HK-2 (cell line): ENCODE data around the gene MLLT3.

ENCODE experiments used
- DNase-seq: peaks from one replicate; pipeline ENCODE4 v3.0.0-alpha.2; 2018; ENCODE audit not compliant: unreplicated experiment

MLLT3 gene

DNA sequence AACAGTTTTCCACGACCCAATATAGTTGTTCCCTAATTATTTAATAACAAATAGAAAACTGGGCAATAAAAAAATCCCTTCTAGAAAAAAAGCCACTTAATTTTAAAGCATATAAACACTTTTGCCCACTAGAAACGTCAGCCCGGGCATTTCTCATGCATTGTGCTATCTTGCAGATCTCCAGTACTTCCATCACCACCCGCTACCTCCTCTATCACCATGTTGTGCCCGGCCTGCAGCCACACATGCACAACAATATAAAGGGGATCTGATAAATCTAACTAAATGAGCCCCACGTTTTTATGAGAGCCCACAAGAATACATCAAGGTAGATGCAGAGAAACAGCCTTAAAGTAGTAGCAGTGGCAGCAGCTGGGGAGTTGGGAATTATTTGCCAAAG lies 272.7 kb downstream of the MLLT3 start:
- DNase-seq = no peak

DNA sequence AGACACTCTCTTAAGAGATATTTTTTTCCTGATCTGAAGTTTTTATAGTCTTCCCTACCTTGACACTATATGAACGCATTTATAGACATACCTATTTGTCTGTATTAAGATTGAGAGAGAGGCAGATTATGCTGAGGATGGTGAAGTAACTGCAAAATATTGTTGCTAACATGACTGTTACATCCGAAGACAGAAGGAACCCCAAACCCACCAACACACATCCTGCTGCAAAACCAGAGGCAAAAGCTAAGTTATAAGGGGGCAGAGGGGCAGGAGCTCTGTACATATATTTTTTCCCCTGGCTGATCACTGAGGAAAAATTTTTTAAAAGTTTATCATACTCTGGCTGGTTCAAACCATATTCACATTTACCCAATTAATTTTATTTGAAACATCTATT lies 279.0 kb downstream of the MLLT3 start:
- DNase-seq = no peak

DNA sequence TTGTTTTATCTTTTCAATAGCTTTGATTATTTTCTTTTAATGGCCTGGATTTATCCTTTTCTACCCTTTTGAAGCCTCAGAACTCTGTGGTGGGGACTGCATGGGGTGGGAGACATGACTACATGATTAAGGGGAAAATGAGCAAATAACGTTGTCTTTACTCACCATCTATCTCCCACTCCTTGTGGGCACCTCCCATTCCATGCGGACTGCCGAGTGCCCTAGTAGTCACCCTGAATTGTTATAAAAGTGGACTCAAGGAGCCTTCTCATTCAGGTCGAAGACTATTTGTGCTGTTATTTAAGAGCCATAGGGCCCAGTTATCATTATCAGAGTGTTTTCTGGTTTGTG lies 281.8 kb downstream of the MLLT3 start:
- no peak for DNase-seq

DNA sequence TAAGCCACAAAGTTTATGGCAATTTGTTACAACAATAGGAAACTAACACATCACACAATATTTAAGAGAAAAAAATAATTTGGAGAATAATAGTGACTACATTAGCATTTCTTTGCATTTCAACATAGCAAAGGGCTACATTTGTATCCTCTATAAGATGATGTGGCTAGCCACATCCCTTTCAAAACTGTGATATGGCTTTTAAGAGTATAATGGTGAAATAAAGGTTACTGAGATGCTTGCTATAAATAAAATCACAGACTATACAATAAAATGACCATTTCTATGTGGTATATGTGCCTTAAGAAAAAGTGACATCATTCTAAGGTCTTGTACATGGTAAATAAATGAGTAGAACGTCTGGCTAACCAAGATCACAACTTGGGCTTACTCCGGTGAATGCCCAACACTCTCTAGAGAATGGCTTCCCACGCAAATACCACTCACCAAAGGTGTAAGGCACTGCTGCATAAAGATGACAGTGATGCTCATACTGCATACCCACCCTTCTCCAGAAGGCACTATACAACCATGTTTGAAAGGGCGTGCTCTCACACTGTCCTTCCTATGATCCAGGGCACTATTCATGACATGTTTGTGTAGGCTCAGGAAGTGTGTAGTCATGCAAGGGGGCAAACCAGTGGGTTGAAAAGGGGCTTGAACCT lies 286.5 kb downstream of the MLLT3 start:
- no peak for DNase-seq

DNA sequence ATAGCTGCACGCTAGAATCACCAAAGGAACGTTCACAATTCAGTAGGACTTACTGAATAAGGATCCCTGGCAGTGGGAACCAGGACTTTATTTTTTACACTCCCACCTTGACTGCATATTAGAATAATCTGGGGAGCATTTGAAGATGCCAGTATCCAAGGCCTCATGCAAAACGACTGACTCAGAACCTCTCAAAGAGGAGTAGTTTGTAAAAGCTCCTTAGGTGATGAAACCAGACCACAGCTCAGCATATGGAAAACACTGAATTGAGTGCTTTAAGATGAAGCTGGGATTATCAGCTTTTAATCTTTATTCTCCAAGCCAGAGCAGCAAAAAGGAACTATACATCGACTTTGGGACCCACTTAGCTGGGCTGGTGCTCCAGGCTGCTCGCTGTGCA lies 288.3 kb downstream of the MLLT3 start:
- no peak for DNase-seq

DNA sequence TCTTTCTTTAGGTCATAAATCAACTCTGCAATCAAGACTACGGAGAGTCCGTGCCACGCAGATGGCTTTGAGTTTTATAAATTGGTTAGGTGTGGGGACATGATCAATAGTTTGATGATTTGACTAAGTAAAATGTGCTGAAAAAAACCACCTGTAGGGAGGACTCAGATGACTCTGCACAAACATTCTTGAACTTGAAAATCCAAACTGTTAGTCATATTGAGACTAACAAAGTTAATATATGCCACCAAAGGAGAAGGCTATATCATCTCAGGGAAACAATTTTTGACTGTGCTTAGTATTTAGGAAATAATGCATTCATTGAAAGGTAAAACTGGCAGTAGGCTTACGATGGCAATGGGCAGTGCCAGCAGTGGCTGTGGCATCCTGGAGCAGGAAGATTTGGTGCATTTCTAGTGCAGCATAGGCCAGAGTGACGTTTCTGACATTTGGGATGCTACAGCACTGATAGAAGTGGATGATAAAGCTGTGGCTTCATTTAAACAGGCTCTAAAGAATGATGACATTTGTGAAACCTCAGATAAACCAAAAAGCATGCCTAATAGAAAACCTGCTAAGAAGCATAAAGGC lies 291.1 kb downstream of the MLLT3 start:
- DNase-seq = no peak

DNA sequence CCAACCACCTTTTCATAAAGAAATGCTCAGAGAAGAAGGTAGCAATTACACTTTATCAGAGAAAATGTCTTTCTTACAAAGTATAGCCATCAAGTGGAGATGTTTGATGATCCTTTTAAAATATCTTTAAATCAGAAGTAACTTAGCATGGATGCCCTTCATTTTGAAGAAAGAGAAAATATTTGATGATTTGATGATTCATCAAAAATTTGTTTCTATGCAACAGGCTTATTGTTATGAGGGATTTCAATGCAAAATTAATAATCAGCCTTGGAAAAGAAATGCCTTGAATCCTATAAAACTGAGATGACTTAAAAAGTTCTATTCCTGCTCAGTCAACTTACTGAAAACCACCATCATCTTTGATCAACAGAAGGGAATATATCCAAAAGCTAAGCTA lies 291.6 kb downstream of the MLLT3 start:
- DNase-seq = no peak

DNA sequence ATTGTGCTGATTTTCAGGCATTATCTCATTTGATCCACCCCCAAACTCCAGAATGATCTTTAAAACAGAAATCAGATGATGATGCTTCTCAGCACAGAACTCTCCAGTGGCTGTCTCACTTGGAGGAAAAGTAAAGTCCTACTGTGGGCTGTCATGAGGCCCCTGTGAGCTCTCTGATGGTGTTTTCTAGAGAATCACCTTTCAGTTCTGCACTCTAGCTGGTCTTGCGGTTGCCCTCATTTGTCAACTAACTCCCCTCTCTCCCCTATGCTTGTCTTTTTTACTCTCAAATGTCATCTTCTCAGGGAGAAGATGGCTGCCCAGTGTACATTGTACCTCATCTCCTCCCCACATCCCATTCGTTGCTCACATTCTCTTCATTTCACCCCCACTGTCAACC lies 295.8 kb downstream of the MLLT3 start:
- DNase-seq = no peak

DNA sequence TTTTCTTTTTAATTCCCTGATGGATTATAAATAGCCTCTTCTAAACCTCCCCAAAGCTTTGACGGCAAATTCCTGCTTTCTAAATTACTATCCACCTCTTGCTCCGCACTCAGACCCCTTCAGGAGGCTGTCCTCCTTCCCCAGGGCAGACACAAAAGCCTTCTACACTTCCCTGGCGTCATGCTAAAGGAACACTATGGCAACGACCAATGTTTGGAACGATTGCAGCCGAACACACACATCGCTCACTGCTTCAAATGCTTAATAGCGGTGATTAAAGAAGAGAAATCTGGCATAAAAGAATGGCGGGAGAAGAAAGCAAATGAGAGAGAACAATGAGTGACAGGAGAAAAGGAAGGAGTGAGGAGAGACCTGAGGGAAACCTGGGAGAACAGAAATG lies 297.3 kb downstream of the MLLT3 start:
- DNase-seq = no peak

DNA sequence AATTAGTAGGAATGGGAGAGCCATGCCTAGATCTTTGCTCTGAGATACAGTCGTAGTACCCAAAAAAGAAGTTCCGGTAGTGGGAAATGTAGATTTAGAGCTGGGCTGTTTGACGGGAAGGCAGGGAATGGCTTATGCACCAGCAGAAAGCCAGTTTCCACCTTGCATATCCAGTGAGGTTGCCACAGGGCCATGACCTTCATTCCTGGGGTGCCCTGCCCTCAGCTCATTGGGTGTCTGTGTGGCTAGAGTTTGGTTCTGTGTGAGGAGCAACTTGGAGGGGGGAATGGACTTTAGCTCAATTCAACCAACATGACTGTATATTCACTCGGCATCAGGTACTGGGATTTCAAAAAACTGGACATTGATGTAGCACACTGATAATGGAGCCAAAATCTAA lies 300.1 kb downstream of the MLLT3 start:
- no peak for DNase-seq

DNA sequence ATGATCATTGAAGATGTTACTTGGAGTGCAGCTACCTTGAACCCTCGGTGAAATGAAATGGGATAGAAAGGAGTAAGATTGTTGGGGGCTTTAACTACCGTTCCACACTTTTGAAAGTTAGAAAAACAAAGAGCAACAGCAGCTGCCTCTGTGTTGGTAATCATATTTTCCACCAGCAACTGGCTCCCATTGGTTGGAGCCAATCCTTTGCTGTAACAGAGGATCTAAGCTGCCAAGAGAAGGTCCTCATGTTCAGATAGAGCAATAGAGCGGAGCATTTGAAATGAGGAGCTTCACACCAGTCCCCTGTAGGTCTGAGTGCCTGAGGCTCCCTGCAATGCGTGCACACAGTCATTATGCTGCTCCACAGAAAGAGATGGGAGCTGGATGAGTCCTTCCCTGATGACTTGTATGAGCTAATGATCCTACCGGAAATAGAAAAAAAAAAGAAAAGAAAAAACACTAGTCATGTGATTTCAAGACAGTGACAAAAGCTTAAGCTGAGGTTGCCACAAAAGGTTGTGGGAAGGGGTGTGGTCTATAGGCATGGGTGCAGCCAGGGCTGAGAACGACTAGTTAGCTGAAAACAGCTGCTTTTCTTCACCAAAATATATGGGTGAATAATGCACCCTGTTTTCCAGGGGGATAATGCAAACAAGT lies 300.7 kb downstream of the MLLT3 start:
- no peak for DNase-seq

DNA sequence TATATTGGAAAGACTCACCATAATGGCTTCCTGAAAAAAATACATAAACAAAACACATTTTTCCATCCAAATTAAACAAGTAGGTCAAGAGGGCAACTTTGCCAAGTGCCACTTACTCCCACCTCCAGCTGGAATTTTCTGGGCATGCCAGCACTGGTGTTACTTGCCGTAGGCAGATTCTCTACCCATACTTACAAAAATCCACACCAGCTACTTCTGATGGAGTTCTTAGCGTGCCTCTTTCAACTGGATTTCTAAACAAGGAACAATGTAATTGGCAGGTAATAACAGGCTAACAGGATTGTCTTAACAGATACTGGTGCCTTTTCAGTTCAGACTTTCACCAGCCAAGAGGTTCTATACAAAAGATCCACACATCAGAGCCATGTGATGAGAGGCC lies 301.4 kb downstream of the MLLT3 start:
- DNase-seq = no peak

DNA sequence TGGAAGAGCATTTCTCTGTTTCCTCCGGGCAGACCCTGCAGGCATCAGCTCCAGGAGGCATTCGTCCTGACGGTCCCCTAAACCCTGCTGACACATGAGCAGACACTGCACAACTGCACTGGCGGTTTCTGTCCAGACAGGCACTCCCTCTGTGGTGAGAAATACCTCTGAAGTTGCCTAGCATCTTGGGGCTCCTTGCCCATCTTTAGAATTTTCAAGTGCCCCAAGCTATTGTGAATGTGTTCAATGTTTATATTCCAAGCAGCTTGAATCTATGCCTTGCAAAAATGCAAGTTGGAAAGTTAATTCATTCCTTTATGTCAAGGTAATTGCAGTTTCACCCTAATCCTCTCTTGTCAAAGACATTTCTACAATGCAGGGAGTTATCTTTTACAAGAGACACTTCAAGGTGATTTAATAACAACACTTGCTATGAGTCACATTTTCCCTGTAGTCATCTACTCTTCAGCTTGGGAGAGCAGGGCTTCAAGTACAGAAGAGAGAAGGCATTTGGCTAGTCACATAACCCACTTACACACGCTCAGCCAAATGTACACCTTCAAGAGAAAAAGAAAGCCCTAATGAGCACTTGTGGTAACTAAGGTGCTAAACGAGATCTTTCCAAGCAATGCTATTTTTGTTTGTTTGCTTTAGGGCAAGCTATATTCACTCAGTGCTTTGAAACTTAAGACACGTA lies 302.5 kb downstream of the MLLT3 start:
- DNase-seq = no peak

DNA sequence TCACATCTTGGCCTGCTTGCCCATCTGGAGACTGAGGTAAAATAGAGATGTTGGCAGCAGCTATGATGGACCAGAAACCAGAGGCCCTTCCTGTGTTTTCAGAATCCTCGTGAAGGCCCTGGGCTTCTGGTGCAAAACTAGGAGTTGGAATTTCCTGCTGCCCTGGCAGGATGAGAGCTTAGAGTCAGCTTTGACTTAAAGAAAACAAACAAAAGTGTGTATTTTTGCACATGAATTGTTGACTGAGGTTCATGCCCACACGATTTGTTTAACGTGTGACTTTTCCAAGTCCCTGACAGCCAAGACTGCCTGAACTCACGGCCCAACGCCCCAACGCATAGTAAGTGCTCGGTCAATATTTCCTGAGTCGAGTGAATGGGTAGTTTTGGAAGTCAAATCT lies 303.1 kb downstream of the MLLT3 start:
- DNase-seq = no peak

DNA sequence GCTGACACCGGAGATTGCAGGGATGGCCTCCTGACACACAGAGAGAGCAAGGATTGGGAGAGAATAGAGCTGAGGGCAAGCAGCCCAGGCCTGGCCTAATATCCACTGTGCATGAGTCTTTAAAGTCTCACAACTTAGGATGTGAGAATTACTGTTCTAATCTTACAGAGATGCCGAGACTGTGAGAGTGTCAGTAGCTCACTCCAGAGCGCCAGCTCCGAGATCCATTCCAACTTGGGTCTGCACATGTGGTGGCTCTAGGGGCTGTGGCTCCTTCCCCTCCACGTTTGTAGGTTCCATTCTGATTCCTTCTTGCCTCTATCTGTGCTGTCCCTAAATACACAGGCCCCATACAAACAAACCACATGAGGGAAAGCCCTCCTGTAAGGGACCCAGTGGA lies 304.6 kb downstream of the MLLT3 start:
- DNase-seq = no peak

DNA sequence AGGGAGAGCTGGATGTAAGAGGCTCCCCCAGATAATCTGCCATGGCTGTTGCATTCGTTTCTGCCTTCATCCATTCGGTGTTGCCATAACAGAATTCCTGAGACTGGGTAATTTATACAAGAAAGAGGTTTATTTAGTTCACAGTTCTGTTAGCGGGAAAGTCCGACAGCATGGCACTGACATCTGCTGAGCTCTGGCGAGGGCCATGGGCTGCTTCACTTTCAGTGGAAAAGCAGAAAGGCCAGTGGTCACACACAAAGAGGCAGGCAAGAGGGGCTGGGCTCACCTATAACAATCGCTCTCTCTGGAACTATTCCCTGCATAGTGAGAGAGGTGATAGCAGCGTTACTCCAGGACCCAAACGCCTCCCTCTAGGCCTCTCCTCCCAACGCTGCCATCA lies 305.9 kb downstream of the MLLT3 start:
- DNase-seq = no peak

DNA sequence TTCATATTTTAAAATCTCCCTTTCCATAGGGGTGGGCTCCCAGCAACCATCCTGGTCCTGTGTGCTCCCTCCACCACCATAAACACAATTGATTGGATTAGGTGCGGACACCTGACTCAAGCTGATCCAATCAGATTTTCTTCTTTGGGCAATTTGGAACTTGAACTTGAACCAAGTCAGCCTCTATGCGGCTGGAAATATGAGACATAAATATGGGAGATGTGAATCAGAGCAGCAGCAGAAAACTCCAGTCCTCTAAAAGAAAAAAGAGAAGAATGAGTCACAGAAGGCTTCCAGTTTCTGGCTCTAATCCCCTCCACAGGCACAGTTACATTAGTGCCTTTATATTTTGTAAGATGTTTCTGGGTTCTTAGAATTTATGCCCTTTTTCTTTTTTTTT lies 306.6 kb downstream of the MLLT3 start:
- DNase-seq = no peak

DNA sequence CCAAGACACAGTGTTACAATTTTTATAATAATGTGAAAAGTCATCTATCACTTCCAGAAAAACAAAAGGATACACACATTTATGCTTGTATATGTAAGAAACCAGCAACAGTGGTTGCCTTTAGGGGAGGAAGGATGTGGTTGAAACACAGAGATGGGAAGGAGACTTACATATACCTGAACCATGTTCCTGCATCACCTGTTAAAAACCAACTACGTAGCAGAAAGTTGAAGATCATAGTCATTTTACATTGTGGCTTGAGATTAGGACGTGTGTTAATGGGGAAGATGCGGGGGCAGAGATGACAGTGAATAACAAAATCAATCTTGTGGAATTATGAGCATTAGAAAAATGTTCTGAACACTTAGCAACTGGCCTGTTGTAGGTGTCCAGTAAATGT lies 307.3 kb downstream of the MLLT3 start:
- no peak for DNase-seq

DNA sequence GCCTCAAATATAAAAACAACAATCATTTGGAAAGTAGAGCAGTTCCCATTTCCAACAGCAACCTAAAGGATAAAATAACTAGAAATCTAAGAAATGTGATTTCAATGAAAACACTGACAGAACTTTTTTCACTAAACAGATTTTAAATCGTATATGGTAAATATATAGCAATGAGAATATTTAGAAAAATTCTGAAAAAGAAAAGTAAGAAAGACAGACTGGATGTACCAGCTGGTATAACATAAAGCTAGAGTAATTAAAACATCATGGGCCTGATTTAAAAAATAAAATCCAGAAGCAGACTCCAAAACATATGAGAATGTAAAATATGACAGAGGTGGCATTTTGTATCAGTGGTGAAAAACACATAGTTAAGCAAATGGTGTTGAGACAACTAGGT lies 308.9 kb downstream of the MLLT3 start:
- DNase-seq = no peak

DNA sequence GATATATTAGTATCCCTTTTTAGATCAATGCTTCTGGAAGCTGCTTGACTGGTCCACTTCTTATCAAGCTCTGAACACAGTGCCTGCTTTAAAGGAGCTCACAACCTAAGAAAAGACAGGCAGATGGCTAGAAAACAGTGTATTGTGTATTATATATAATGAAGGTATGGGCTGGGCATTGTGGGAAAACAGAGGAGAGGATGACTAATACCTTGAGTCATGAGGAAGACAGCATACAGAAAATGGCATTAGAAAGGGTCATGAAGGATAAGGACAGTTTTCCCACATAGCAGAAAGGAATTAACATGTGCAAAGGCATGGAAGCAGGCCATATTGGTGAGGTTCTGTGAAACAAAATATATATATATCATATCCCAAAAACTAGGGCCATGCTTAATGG lies 309.6 kb downstream of the MLLT3 start:
- DNase-seq = no peak

DNA sequence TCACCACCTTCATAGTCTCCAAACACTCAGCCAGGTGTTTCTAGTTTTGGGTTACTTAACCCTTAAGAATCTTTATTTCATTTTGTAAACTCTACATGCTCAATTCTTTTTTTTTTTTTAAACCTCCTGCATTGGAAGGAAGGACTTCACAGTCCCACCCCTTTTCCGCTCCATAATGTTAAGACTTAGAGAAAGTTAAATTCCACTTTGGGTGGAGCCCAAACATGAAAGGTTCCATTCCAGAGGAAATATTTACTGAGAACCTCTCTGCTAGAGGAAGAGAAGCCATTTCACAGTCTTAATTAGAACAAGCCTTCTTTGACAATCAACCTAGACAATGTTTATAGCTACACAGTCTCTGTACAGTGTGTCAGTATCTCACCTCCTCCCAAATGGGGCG lies 312.3 kb downstream of the MLLT3 start:
- DNase-seq = no peak

DNA sequence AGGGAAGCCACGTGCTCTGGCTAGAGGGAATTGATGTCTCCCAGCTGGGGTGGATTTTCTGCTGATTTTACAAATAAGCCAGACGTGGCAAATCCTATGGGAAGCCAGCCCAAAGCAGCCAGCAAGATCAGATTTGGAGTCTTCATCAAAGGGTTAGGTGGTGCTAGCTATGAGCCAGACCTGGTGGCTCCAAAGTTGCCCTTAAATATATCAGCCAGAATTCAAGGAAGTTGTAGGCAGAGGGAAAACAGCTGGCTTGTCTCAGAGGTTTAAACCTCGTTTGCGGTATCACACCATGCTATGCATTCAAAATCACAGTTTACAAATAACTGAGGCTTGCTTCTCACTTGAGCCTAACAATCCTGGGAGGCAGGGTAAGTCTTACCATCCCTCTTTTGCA lies 313.2 kb downstream of the MLLT3 start:
- no peak for DNase-seq

DNA sequence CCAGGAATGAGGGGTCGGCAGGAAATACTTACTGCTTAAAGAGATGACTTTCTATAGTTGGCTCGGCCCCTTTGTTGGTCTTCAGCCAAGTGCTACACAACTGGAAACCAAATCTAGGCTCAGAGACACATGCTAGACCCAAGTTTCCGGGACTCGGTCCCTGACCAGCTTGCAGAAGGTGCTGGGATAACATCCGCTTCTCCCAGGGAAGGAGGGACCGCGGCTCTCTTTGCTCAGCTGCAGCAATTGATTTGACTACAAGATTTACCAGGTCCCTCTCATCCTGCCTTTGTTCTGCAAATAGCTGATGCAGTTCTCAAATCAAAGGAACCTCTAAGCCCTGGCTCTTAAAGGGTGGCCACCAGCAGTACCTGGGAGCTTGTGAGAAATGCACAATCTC lies 314.7 kb downstream of the MLLT3 start:
- DNase-seq = no peak
